GM12878 (cell line): ENCODE measurements around the gene MB. TPM values are rescaled to one million over a fixed set of nuclear protein-coding genes. Genes with fewer than 3 reads are reported as not detected.

ENCODE experiments used
- ATAC-seq: fragments of 200-7000 bp; cut with Tn5 transposase; 3 replicates; pipeline ENCODE4 v1.9.1; 2020; ENCODE audit warnings: mild to moderate bottlenecking, moderate library complexity
- BruUV-seq: library from RNA; stranded (reverse); fragments of 400-500 nt; replicated peaks from 2 replicates; lab custom pipeline; 2021; lab: Mats Ljungman, UMichigan
- CTCF ChIA-PET: fragments of 300-600 bp; sonication (Branson Sonifier 250); formaldehyde crosslinking; extraction: SDS; loops from one replicate; lab custom pipeline; 2021; ENCODE audit warnings: inconsistent platforms; lab: Yijun Ruan, JAX
- POLR2A ChIA-PET: fragments of 350-600 bp; formaldehyde crosslinking; extraction: SDS; loops from one replicate; lab custom pipeline; 2021; ENCODE audit warnings: inconsistent platforms; lab: Charles Lee
- RAD21 ChIA-PET: fragments of 300-600 bp; sonication (Branson Sonifier 250); formaldehyde crosslinking; loops from one replicate; lab custom pipeline; 2023; ENCODE audit warnings: antibody characterized with exemption; ENCODE audit not compliant: unreplicated experiment; lab: Charles Lee
- SMC1A ChIA-PET: fragments of 300-600 bp; sonication (Branson Sonifier 250); formaldehyde crosslinking; loops from one replicate; lab custom pipeline; 2023; ENCODE audit not compliant: unreplicated experiment, uncharacterized antibody; lab: Charles Lee
- DNase-seq: peaks from one replicate; pipeline ENCODE4 v3.0.0-alpha.2; 2011; ENCODE audit warnings: low read depth, low spot score
- FAIRE-seq: peaks from 3 replicates; lab custom pipeline; 2011; peaks lifted over from hg19 to GRCh38; lab: Jason Lieb, UNC
- H2AFZ ChIP-seq: 2 replicates; pipeline ENCODE4 v1.6.0; 2011; ENCODE audit warnings: low read depth, low read length, control low read depth; ENCODE audit not compliant: control insufficient read depth
- H3K27ac ChIP-seq: 2 replicates; pipeline ENCODE4 v1.5.1; 2011; ENCODE audit warnings: control low read depth; ENCODE audit not compliant: control insufficient read depth, insufficient read depth
- H3K27me3 ChIP-seq, 2 experiments: replicated peaks in 1 of 2; 2 replicates each; pipeline versions ENCODE4 v1.6.0 to v1.6.1; 2011; ENCODE audit warnings: low read length in 1 of 2; ENCODE audit not compliant: control insufficient read depth in 2 of 2, insufficient read depth in 2 of 2
- H3K36me3 ChIP-seq, 2 experiments: 2 replicates each; pipeline ENCODE4 v1.5.1; 2011; ENCODE audit warnings: low read length in 1 of 2; ENCODE audit not compliant: control insufficient read depth in 2 of 2, insufficient read depth in 2 of 2
- H3K4me1 ChIP-seq: 2 replicates; pipeline ENCODE4 v1.6.1; 2011; ENCODE audit warnings: mild to moderate bottlenecking, low read length, moderate library complexity, mixed read lengths; ENCODE audit not compliant: control insufficient read depth, insufficient read depth
- H3K4me2 ChIP-seq: 2 replicates; pipeline ENCODE4 v1.6.0; 2011; ENCODE audit warnings: control low read depth; ENCODE audit not compliant: control insufficient read depth, insufficient read depth
- H3K4me3 ChIP-seq: fragments of 200-600 bp; sonication (generic); 2 replicates; pipeline ENCODE4 v1.5.1; 2016
- H3K79me2 ChIP-seq: 2 replicates; pipeline ENCODE4 v1.6.0; 2011; ENCODE audit warnings: low read length; ENCODE audit not compliant: control insufficient read depth, insufficient read depth
- H3K9ac ChIP-seq: 2 replicates; pipeline ENCODE4 v1.8.0; 2011; ENCODE audit warnings: low read length, control low read depth, mixed read lengths; ENCODE audit not compliant: control insufficient read depth, insufficient read depth
- H3K9me3 ChIP-seq: replicated peaks from 3 replicates; pipeline ENCODE4 v1.5.1; 2011; ENCODE audit warnings: mild to moderate bottlenecking, low read length; ENCODE audit not compliant: control insufficient read depth, insufficient read depth
- H4K20me1 ChIP-seq: 2 replicates; pipeline ENCODE4 v1.6.0; 2011; ENCODE audit not compliant: control insufficient read depth, insufficient read depth
- CHD2 ChIP-seq: IDR thresholded peaks from 2 replicates; pipeline ENCODE4 v1.6.1; 2011; ENCODE audit warnings: low read depth, low read length, improper control_type of control experiment, borderline replicate concordance
- CREM ChIP-seq: IDR thresholded peaks from 2 replicates; pipeline ENCODE4 v1.6.1; 2014; ENCODE audit warnings: antibody characterized with exemption, low read depth
- EGR1 ChIP-seq, 2 experiments: IDR thresholded peaks; 1 replicate in 1 of 2; 2 replicates in 1 of 2; pipeline ENCODE4 v1.6.1; 2011 to 2012; ENCODE audit warnings: low read depth in 2 of 2, low read length in 2 of 2, borderline replicate concordance in 1 of 2, mild to moderate bottlenecking in 1 of 2, moderate library complexity in 1 of 2
- IRF4 ChIP-seq: IDR thresholded peaks from 2 replicates; pipeline ENCODE4 v1.6.1; 2011; ENCODE audit warnings: low read depth, low read length
- NFXL1 ChIP-seq: fragments of 450-650 bp; IDR thresholded peaks from 2 replicates; pipeline ENCODE4 v1.6.1; 2017; ENCODE audit warnings: antibody characterized with exemption, mild to moderate bottlenecking, borderline replicate concordance
- RBBP5 ChIP-seq: fragments of 200-600 bp; sonication (generic); conservative IDR thresholded peaks from 2 replicates; pipeline ENCODE4 v1.6.1; 2016
- TARDBP ChIP-seq: IDR thresholded peaks from 2 replicates; pipeline ENCODE4 v1.6.1; 2016; ENCODE audit warnings: borderline replicate concordance
- ZNF217 ChIP-seq: fragments of 450-650 bp; IDR thresholded peaks from 2 replicates; pipeline ENCODE4 v1.6.1; 2017; ENCODE audit warnings: antibody characterized with exemption, mild to moderate bottlenecking
- ZNF24 ChIP-seq: fragments of 450-650 bp; IDR thresholded peaks from 2 replicates; pipeline ENCODE4 v1.6.1; 2017; ENCODE audit warnings: antibody characterized with exemption, mild to moderate bottlenecking
- WGBS: methylation state at CpG from one replicate; pipeline ENCODE4 v1.1.6; 2016; ENCODE audit warnings: low lambda C conversion rate; ENCODE audit not compliant: insufficient replicate concordance, insufficient coverage; ENCODE audit errors: missing lambda C conversion rate; 5-methylcytosine and 5-hydroxymethylcytosine counted together
- in situ Hi-C: fragments of 300-500 bp; cut with MboI; formaldehyde crosslinking; loops from 9 replicates; pipeline ENCODE4 v1.14.3; 2018; ENCODE audit warnings: mixed read lengths
- intact Hi-C: fragments of 100-400 bp; cut with micrococcal nuclease; formaldehyde crosslinking; loops from one replicate; pipeline ENCODE4 v1.14.2; 2022; ENCODE audit not compliant: unreplicated experiment
- polyA plus RNA-seq, 11 experiments: library from polyadenylated mRNA; depleted of rRNA in 4 of 11; unstranded in 6 of 11; stranded (reverse) in 5 of 11; fragments of >200 nt; fragmentation: Nextera tagmentation in 4 of 11; fragmentation: Illumina TruSeq in 1 of 11; extraction: Ambion mirVana in 4 of 11; extraction: Trizol in 1 of 11; gene quantifications; 1 replicate in 1 of 11; 2 replicates in 10 of 11; pipeline versions ENCODE4 v1.2.1 to v1.2.3, GENCODE V29; 2011 to 2016; ENCODE audit warnings: inconsistent platforms in 2 of 11, missing spikeins in 2 of 11, low read depth in 1 of 11
- total RNA-seq, 4 experiments: library from RNA; depleted of rRNA in 3 of 4; stranded (reverse); fragments of >200 nt in 3 of 4; fragmentation: Illumina TruSeq in 1 of 4; extraction: Trizol in 1 of 4; gene quantifications; 2 replicates each; pipeline versions ENCODE4 v1.2.1 to v1.2.3, GENCODE V29; 2013 to 2021
- TF ChIP-seq, protein P1 (sequence below): fragments of 450-650 bp; formaldehyde crosslinking; IDR thresholded peaks from 2 replicates; pipeline ENCODE4 v1.4.0; 2022; ENCODE audit warnings: mild to moderate bottlenecking, moderate library complexity
- TF ChIP-seq, protein P2 (sequence below): fragments of 450-650 bp; IDR thresholded peaks from 2 replicates; pipeline ENCODE4 v1.6.1; 2017; ENCODE audit warnings: mild to moderate bottlenecking, moderate library complexity
- TF ChIP-seq, protein P3 (sequence below): IDR thresholded peaks from 2 replicates; pipeline ENCODE4 v1.6.1; 2011; ENCODE audit warnings: low read depth, mild to moderate bottlenecking, low read length, moderate library complexity, borderline replicate concordance; ENCODE audit errors: extremely low read depth
- TF ChIP-seq, protein P4 (sequence below): IDR thresholded peaks from 2 replicates; pipeline ENCODE4 v1.6.1; 2012; ENCODE audit warnings: low read length, inconsistent platforms

MB gene
- total and polyA plus RNA-seq, 10 of the 15 experiments (the other 5 are each of a cell fraction or from before 2014, with no cell fraction given) = 0.09 to 0.41 (median 0.23) TPM; not detected in 3

DNA sequence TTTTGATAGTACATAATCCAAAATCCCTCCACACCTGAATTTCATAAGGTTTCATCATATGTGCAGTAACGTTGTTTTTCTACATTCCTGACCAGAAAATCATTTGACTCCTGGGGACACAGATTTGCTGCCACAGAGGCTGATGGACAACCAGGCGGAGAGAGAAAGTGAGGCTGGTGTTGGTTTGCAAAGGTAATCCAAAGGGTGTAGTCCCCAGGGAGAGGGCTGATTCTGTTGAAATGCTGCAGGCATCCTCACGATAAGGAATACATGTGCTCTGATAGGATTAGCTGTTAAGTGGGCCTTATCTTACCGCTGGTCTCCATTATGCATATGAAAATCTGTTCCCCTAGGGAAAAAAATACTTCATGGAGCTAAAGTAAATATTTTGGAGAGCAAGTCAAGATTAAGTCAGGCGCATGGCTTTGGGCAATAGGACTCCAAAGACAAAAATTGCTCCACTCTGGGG, 39.2 kb upstream of the MB start (continued):
- TF ChIP-seq, protein P1, sequence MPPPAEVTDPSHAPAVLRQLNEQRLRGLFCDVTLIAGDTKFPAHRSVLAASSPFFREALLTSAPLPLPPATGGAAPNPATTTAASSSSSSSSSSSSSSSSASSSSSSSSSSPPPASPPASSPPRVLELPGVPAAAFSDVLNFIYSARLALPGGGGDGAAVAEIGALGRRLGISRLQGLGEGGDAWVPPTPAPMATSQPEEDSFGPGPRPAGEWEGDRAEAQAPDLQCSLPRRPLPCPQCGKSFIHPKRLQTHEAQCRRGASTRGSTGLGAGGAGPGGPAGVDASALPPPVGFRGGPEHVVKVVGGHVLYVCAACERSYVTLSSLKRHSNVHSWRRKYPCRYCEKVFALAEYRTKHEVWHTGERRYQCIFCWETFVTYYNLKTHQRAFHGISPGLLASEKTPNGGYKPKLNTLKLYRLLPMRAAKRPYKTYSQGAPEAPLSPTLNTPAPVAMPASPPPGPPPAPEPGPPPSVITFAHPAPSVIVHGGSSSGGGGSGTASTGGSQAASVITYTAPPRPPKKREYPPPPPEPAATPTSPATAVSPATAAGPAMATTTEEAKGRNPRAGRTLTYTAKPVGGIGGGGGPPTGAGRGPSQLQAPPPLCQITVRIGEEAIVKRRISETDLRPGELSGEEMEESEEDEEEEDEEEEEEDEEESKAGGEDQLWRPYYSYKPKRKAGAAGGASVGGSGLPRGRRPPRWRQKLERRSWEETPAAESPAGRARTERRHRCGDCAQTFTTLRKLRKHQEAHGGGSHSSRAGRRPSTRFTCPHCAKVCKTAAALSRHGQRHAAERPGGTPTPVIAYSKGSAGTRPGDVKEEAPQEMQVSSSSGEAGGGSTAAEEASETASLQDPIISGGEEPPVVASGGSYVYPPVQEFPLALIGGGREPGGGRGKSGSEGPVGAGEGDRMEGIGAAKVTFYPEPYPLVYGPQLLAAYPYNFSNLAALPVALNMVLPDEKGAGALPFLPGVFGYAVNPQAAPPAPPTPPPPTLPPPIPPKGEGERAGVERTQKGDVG (CRISPR knock-in tag) = no peak
- TF ChIP-seq ZNF24 = no peak
- TF ChIP-seq RBBP5 = no peak
- no peak for TF ChIP-seq IRF4
- TF ChIP-seq NFXL1 = no peak

DNA sequence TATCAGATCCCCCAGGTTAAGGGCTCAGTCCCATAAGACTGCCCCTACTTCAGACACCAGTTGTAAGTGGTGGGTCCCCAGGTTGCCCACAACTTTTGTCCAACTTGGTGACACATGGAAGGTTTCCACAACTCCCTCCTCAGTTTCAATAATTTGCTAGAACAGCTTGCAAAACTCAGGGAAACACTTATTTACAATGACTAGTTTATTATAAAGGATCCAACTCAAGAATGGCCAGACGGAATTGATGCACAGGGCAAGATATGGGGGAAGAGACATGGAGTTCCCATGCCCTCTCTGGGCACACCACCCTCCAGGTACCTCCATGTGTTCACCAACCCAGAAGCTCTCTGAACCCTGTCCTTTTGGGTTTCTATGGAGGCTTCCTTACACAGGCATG, 36.7 kb upstream of the MB start:
- in situ Hi-C loops = no loop called here
- Histone ChIP-seq H3K4me3 (no peak overlapping the region), H3K9me3 (peaks cover 2% of the 10 kb centered on the region; the same call in 1 of the 3 replicates), H3K4me1 (peaks cover 5% of the 10 kb centered on the region), H2AFZ (no peak overlapping the region), H3K9ac (no peak overlapping the region), H4K20me1 (no peaks in the 10 kb centered on the region), H3K36me3 (peaks cover 5 to 16% of the 10 kb centered on the region in 2 experiments; a peak in 3 of 4 replicates), H3K27me3 (no peaks in the 10 kb centered on the region), H3K27ac (no peak overlapping the region), H3K4me2 (no peak overlapping the region), H3K79me2 (peaks cover 20% of the 10 kb centered on the region)
- no TSS peak for BruUV-seq
- DNase-seq (no peak), ATAC-seq (no peak), FAIRE-seq (no peak)
- SMC1A ChIA-PET = no interaction called here
- RAD21 ChIA-PET = no interaction called here
- intact Hi-C loops = no loop called here
- POLR2A ChIA-PET = no interaction called here
- WGBS = 100% methylated on average over 1 of the region's 1 CpG
- CTCF ChIA-PET = no interaction called here
- no peak for TF ChIP-seq EGR1 (IDR thresholded peaks at IDR 0.05; ENCODE audit: borderline replicate concordance in 1 of 2, low read depth in 2 of 2, low read length in 2 of 2)
- TF ChIP-seq, protein P2, sequence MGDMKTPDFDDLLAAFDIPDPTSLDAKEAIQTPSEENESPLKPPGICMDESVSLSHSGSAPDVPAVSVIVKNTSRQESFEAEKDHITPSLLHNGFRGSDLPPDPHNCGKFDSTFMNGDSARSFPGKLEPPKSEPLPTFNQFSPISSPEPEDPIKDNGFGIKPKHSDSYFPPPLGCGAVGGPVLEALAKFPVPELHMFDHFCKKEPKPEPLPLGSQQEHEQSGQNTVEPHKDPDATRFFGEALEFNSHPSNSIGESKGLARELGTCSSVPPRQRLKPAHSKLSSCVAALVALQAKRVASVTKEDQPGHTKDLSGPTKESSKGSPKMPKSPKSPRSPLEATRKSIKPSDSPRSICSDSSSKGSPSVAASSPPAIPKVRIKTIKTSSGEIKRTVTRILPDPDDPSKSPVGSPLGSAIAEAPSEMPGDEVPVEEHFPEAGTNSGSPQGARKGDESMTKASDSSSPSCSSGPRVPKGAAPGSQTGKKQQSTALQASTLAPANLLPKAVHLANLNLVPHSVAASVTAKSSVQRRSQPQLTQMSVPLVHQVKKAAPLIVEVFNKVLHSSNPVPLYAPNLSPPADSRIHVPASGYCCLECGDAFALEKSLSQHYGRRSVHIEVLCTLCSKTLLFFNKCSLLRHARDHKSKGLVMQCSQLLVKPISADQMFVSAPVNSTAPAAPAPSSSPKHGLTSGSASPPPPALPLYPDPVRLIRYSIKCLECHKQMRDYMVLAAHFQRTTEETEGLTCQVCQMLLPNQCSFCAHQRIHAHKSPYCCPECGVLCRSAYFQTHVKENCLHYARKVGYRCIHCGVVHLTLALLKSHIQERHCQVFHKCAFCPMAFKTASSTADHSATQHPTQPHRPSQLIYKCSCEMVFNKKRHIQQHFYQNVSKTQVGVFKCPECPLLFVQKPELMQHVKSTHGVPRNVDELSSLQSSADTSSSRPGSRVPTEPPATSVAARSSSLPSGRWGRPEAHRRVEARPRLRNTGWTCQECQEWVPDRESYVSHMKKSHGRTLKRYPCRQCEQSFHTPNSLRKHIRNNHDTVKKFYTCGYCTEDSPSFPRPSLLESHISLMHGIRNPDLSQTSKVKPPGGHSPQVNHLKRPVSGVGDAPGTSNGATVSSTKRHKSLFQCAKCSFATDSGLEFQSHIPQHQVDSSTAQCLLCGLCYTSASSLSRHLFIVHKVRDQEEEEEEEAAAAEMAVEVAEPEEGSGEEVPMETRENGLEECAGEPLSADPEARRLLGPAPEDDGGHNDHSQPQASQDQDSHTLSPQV = no peak
- TF ChIP-seq CHD2 = no peak
- TF ChIP-seq, protein P3, sequence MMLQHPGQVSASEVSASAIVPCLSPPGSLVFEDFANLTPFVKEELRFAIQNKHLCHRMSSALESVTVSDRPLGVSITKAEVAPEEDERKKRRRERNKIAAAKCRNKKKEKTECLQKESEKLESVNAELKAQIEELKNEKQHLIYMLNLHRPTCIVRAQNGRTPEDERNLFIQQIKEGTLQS = no peak
- TF ChIP-seq, protein P4, sequence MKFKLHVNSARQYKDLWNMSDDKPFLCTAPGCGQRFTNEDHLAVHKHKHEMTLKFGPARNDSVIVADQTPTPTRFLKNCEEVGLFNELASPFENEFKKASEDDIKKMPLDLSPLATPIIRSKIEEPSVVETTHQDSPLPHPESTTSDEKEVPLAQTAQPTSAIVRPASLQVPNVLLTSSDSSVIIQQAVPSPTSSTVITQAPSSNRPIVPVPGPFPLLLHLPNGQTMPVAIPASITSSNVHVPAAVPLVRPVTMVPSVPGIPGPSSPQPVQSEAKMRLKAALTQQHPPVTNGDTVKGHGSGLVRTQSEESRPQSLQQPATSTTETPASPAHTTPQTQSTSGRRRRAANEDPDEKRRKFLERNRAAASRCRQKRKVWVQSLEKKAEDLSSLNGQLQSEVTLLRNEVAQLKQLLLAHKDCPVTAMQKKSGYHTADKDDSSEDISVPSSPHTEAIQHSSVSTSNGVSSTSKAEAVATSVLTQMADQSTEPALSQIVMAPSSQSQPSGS = no peak
- no peak for TF ChIP-seq CREM
- TF ChIP-seq TARDBP = no peak
- TF ChIP-seq ZNF217 = no peak
